Body of pancreas (tissue), 4 donors: Measurements from ENCODE around the gene PDLIM5.

ENCODE experiments used
- CTCF ChIP-seq, 7 experiments: fragments of 450-650 bp in 4 of 7; fragments of 200-600 bp in 3 of 7; sonication (generic) in 3 of 7; IDR thresholded peaks; one replicate each; pipeline ENCODE4 v1.5.1; 2016 to 2019; ENCODE audit warnings: antibody characterized with exemption in 7 of 7
- POLR2A ChIP-seq, 3 donors: fragments of 450-650 bp; IDR thresholded peaks; one replicate each; pipeline ENCODE4 v1.6.1; 2016; ENCODE audit warnings: antibody characterized with exemption in 3 of 3, mild to moderate bottlenecking in 2 of 3

GRCh38 chr4:94479358-94480141, 27.8 kb downstream of the PDLIM5 start:
- TF ChIP-seq POLR2A (IDR thresholded peaks at IDR 0.05): no peak
- no peak for TF ChIP-seq CTCF (IDR thresholded peaks at IDR 0.05)
